Measurements from ENCODE around the gene GALNT3. TPM values are rescaled to one million over a fixed set of nuclear protein-coding genes. Genes with fewer than 3 reads are reported as not detected.

Gene GALNT3
- total and polyA plus RNA-seq, 9 of the 15 experiments (the other 6 are each of a cell fraction or from before 2014, with no cell fraction given): 0.03 to 0.29 (median 0.06) TPM; not detected in 6

Other genes starting within 250 kb of the GALNT3 start
- gene TTC21B, start 159.5 kb upstream of the GALNT3 start, total RNA-seq (2014; rRNA removed): 18.5 and 26.1 TPM in 2 replicates
- 26.3 and 29.9 TPM in 2 replicates for gene TTC21B, start 159.5 kb upstream of the GALNT3 start, total RNA-seq (2014; rRNA removed; fragmentation: Illumina TruSeq; extraction: Trizol)
- gene TTC21B, start 159.5 kb upstream of the GALNT3 start, total RNA-seq (2015; rRNA removed; fragmentation: Illumina TruSeq; extraction: Trizol): 27.7 and 29.3 TPM in 2 replicates
- 17.2 and 20.8 TPM in 2 replicates for gene TTC21B, start 159.5 kb upstream of the GALNT3 start, total RNA-seq (2021)
- 30.0 and 34.9 TPM in 2 replicates for gene TTC21B, start 159.5 kb upstream of the GALNT3 start, polyA plus RNA-seq (2011; rRNA removed)
- gene TTC21B, start 159.5 kb upstream of the GALNT3 start, polyA plus RNA-seq (2014; fragmentation: Illumina TruSeq; extraction: Trizol): 14.2 and 16.5 TPM in 2 replicates
- gene TTC21B, start 159.5 kb upstream of the GALNT3 start, polyA plus RNA-seq (2014; fragmentation: Nextera tagmentation; extraction: Ambion mirVana): 1 to 10 TPM; 5.2 to 8.7 TPM
- gene TTC21B, start 159.5 kb upstream of the GALNT3 start, polyA plus RNA-seq (2014; rRNA removed): 20.8 and 21.2 TPM in 2 replicates